Colonic mucosa (tissue), 4 donors: ENCODE data around the gene WNK1. TPM values are rescaled to one million over a fixed set of nuclear protein-coding genes. Genes with fewer than 3 reads are reported as not detected.
"Not testable (repeated sequence)": the region's sequence is repeated elsewhere in the genome, so short reads cannot be mapped to it uniquely, and the experiment has no call there.

ENCODE experiments used
- DNase-seq: peaks from one replicate; pipeline ENCODE4 v3.0.0-alpha.2; 2020
- H3K27ac ChIP-seq: fragments of 200-600 bp; one replicate; pipeline ENCODE4 v1.8.0; 2021
- H3K27me3 ChIP-seq: fragments of 200-600 bp; one replicate; pipeline ENCODE4 v1.8.0; 2021
- H3K36me3 ChIP-seq: fragments of 200-600 bp; one replicate; pipeline ENCODE4 v1.8.0; 2021
- H3K4me1 ChIP-seq: fragments of 200-600 bp; one replicate; pipeline ENCODE4 v1.8.0; 2021; ENCODE audit warnings: mild to moderate bottlenecking
- H3K4me3 ChIP-seq: fragments of 200-600 bp; one replicate; pipeline ENCODE4 v1.8.0; 2021
- H3K9ac ChIP-seq, 2 donors: one replicate each; pipeline ENCODE4 v1.7.0; 2013; ENCODE audit warnings: control low read depth in 2 of 2, low read depth in 2 of 2, low read length in 2 of 2
- H3K9me3 ChIP-seq: fragments of 200-600 bp; one replicate; pipeline ENCODE4 v1.8.0; 2021
- intact Hi-C: fragments of 100-400 bp; cut with DNase I; formaldehyde crosslinking; loops from one replicate; pipeline ENCODE4 v1.14.1; 2022
- total RNA-seq, 2 donors: library from RNA; stranded (reverse); fragmentation: NEBNext Ultra II Directional in 1 of 2; extraction: Animal tissue kit (Norgen Biotek cat#: 25700) in 1 of 2; gene quantifications; one replicate each; pipeline ENCODE4 v1.2.1, GENCODE V29; 2021
- TF ChIP-seq, protein P1 (sequence below): fragments of 200-600 bp; IDR thresholded peaks from one replicate; pipeline ENCODE4 v1.8.0; 2022; ENCODE audit warnings: antibody characterized with exemption, mild to moderate bottlenecking
- donor health status: healthy.
- donor health status: DM: no; HTN: no; CAD: no.
- donor health status: DM: no; HTN: no; CAD: no.

The WNK1 gene
- total RNA-seq, 2 donors from 2014 or later = 81.8 to 85.8 TPM

DNA sequence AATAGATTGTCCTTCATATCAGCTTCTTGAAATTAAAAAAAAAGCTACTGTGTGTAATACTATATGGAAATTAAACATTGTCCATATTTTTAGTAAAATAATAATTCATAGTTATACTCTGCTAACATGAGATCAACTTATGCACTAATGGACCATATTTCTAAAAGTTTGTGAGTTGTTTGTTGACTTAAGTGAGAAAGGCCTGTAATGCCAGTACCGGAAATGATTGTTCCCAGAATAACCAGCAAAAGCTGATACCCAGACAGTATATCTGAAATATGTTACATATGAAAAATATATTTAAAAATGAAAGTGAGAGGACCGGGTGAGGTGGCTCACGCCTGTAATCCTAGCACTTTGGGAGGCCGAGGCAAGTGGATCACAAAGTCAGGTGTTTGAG is 35.9 kb downstream of the WNK1 start:
- Histone ChIP-seq H3K9me3 (no peaks in the 10 kb centered on the region), H3K4me3 (no peak overlapping the region), H3K27me3 (no peaks in the 10 kb centered on the region), H3K36me3 (no peaks in the 10 kb centered on the region), H3K4me1 (no peaks in the 10 kb centered on the region), H3K9ac (no peak overlapping the region), H3K27ac (no peak overlapping the region)
- TF ChIP-seq, protein P1, sequence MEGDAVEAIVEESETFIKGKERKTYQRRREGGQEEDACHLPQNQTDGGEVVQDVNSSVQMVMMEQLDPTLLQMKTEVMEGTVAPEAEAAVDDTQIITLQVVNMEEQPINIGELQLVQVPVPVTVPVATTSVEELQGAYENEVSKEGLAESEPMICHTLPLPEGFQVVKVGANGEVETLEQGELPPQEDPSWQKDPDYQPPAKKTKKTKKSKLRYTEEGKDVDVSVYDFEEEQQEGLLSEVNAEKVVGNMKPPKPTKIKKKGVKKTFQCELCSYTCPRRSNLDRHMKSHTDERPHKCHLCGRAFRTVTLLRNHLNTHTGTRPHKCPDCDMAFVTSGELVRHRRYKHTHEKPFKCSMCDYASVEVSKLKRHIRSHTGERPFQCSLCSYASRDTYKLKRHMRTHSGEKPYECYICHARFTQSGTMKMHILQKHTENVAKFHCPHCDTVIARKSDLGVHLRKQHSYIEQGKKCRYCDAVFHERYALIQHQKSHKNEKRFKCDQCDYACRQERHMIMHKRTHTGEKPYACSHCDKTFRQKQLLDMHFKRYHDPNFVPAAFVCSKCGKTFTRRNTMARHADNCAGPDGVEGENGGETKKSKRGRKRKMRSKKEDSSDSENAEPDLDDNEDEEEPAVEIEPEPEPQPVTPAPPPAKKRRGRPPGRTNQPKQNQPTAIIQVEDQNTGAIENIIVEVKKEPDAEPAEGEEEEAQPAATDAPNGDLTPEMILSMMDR = no peak
- intact Hi-C loops = no loop called here
- no peak for DNase-seq

DNA sequence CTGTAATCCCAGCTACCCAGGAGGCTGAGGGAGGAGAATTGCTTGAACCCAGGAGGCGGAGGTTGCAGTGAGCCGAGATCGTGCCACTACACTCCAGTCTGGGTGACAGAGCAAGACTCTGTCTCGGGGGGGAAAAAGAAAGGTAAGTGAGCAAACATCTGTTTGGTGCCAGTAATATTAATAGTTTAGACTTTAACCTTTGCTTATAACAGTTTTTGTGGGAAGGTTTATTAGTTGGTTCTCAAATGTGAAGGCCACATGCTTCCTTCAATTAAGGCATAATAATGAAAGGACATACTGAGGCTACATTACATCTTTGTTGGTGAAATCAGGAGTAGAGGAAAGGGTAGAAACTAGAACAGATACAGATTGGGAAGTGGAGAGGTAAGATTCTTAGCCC is 36.4 kb downstream of the WNK1 start:
- H3K4me1 ChIP-seq, H3K27ac ChIP-seq, H3K4me3 ChIP-seq, intact Hi-C loops, DNase-seq, H3K27me3 ChIP-seq, H3K9ac ChIP-seq, H3K36me3 ChIP-seq, H3K9me3 ChIP-seq: not testable (repeated sequence)

DNA sequence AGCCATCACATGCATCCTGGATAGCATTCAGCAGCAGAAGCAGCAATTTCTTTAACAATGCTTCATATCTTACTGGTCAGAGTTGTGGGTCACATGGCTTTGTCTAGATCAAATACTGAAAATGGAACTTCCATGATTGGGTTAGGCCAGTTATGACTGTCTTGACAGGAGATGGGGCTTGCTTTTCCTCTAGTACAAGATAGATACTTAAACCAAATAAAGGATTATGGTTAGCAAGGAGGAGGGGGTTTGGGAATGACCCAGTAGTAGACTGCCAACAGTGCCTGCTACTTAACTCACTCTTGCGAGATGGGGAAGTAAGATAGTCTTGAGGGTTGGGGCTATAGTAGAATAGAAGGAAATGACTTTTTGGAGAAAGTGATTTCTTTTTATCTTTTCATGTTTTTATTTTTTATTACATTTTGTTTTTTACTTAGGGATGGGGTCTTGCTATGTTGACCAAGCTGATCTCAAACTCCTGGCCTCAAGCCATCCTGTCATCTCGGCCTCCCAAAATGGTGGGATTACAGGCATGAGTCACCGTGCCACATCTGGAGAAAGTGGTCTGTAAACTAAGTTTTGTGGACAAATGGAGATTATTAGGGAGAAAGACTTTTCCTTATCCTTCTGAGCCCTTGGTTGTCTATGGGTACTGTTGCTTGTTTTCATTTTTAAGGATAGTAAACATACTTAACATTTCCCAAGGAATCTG is 37.6 kb downstream of the WNK1 start:
- intact Hi-C loops = no loop called here
- Histone ChIP-seq H3K27me3 (no peaks in the 10 kb centered on the region), H3K9me3 (no peaks in the 10 kb centered on the region), H3K4me1 (no peaks in the 10 kb centered on the region), H3K36me3 (no peaks in the 10 kb centered on the region), H3K9ac (no peak overlapping the region), H3K4me3 (no peak overlapping the region), H3K27ac (no peak overlapping the region)
- TF ChIP-seq, protein P1 = no peak
- no peak for DNase-seq

DNA sequence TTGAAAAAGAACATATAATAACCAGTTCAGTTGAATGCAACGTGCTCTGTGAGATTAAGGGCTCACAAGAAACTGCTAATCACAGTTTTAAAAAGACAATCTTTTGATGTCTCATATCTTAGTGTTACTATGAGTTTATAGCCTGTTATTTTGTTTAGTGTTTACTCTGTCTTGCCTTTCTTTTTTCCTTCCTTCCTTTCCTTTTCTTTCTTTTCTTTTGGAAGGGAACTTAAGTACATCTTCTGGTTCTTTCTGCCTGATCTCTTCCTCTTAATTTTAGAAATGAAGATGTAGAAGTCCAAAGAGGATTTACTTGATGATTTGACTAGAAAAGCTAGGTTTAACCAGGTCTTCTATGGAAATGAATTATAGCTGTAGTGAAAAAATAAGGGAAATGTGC is 38.2 kb downstream of the WNK1 start:
- no peaks in the 10 kb centered on the region for H3K4me1 ChIP-seq
- H3K27ac ChIP-seq = no peak overlapping the region

GRCh38 chr12:793037-793436 is 40.7 kb downstream of the WNK1 start:
- Histone ChIP-seq H3K4me1 (no peaks in the 10 kb centered on the region), H3K27ac (no peak overlapping the region), H3K9me3 (no peaks in the 10 kb centered on the region), H3K36me3 (no peaks in the 10 kb centered on the region), H3K9ac (no peak overlapping the region), H3K27me3 (no peaks in the 10 kb centered on the region), H3K4me3 (no peak overlapping the region)
- intact Hi-C loops = no loop called here
- TF ChIP-seq, protein P1 = no peak
- DNase-seq = no peak

More for the DNA sequence above, 38.2 kb downstream of the WNK1 start:
- H3K27me3 ChIP-seq = no peaks in the 10 kb centered on the region
- intact Hi-C loops = no loop called here
- no peaks in the 10 kb centered on the region for H3K9me3 ChIP-seq
- DNase-seq = no peak
- no peaks in the 10 kb centered on the region for H3K36me3 ChIP-seq
- no peak overlapping the region for H3K9ac ChIP-seq
- TF ChIP-seq, protein P1 = no peak
- H3K4me3 ChIP-seq = no peak overlapping the region

- Histone ChIP-seq H3K9me3 (no peaks in the 10 kb centered on the region), H3K9ac (no peak overlapping the region), H3K27ac (no peak overlapping the region), H3K4me1 (no peaks in the 10 kb centered on the region), H3K36me3 (no peaks in the 10 kb centered on the region), H3K4me3 (no peak overlapping the region), H3K27me3 (no peaks in the 10 kb centered on the region)
- intact Hi-C loops = no loop called here
- TF ChIP-seq, protein P1 = no peak
- DNase-seq = no peak
These were observed 41.3 kb downstream of the WNK1 start for GRCh38 chr12:793711-794110.
